Measurements from ENCODE around the gene KRTAP12-1.

KRTAP12-1 gene

GRCh38 chr21:44714905-44715304 is 32.9 kb upstream of the KRTAP12-1 start:
- TF ChIP-seq REST (IDR thresholded peaks at IDR 0.05; ENCODE audit: low read depth) = no peak
- no peak for TF ChIP-seq TEAD4 (IDR thresholded peaks at IDR 0.05)
- no peak for TF ChIP-seq CREB1 (IDR thresholded peaks at IDR 0.05; ENCODE audit: low read depth)
- TF ChIP-seq NFIC (IDR thresholded peaks at IDR 0.05) = no peak
- TF ChIP-seq USF1 (IDR thresholded peaks at IDR 0.05) = no peak
- no peak for TF ChIP-seq ZBTB7A (IDR thresholded peaks at IDR 0.05; ENCODE audit: low read depth)

- TF ChIP-seq MAX (IDR thresholded peaks at IDR 0.05) (no peak), REST (IDR thresholded peaks at IDR 0.05; ENCODE audit: low read depth) (no peak), RAD21 (IDR thresholded peaks at IDR 0.05; ENCODE audit: low read depth) (no peak), USF1 (IDR thresholded peaks at IDR 0.05) (no peak), EP300 (IDR thresholded peaks at IDR 0.05; ENCODE audit: borderline replicate concordance) (no peak), ZBTB7A (IDR thresholded peaks at IDR 0.05; ENCODE audit: low read depth) (no peak), YY1 (IDR thresholded peaks at IDR 0.05; ENCODE audit: low read depth) (no peak), TEAD4 (IDR thresholded peaks at IDR 0.05) (no peak), EGR1 (IDR thresholded peaks at IDR 0.05) (no peak), FOXM1 (IDR thresholded peaks at IDR 0.05; ENCODE audit: borderline replicate concordance, low read depth) (no peak), TCF12 (IDR thresholded peaks at IDR 0.05; ENCODE audit: low read depth) (no peak), NFIC (IDR thresholded peaks at IDR 0.05) (no peak), TAF1 (IDR thresholded peaks at IDR 0.05; ENCODE audit: low read depth) (no peak), CEBPB (IDR thresholded peaks at IDR 0.05) (no peak), CREB1 (IDR thresholded peaks at IDR 0.05; ENCODE audit: low read depth) (no peak)
These were observed 31.9 kb upstream of the KRTAP12-1 start for GRCh38 chr21:44713846-44714245.

- TF ChIP-seq USF1 (IDR thresholded peaks at IDR 0.05) (no peak), TCF12 (IDR thresholded peaks at IDR 0.05; ENCODE audit: low read depth) (no peak), MAX (IDR thresholded peaks at IDR 0.05) (no peak), EGR1 (IDR thresholded peaks at IDR 0.05) (no peak), REST (IDR thresholded peaks at IDR 0.05; ENCODE audit: low read depth) (no peak), TAF1 (IDR thresholded peaks at IDR 0.05; ENCODE audit: low read depth) (no peak), RAD21 (IDR thresholded peaks at IDR 0.05; ENCODE audit: low read depth) (no peak), NFIC (IDR thresholded peaks at IDR 0.05) (no peak), CREB1 (IDR thresholded peaks at IDR 0.05; ENCODE audit: low read depth) (no peak), CEBPB (IDR thresholded peaks at IDR 0.05) (no peak), TEAD4 (IDR thresholded peaks at IDR 0.05) (no peak), EP300 (IDR thresholded peaks at IDR 0.05; ENCODE audit: borderline replicate concordance) (no peak), YY1 (IDR thresholded peaks at IDR 0.05; ENCODE audit: low read depth) (no peak), FOXM1 (IDR thresholded peaks at IDR 0.05; ENCODE audit: borderline replicate concordance, low read depth) (no peak), ZBTB7A (IDR thresholded peaks at IDR 0.05; ENCODE audit: low read depth) (no peak)
These were observed 31.2 kb upstream of the KRTAP12-1 start for GRCh38 chr21:44713130-44713529.

GRCh38 chr21:44712203-44713028 is 30.5 kb upstream of the KRTAP12-1 start:
- TF ChIP-seq TAF1 (IDR thresholded peaks at IDR 0.05; ENCODE audit: low read depth) (no peak), EP300 (IDR thresholded peaks at IDR 0.05; ENCODE audit: borderline replicate concordance) (no peak)

Data from Ishikawa (cell line).